Gastroesophageal sphincter (tissue), 3 donors: ENCODE data around the gene RFX7.

Source experiments
- EP300 ChIP-seq: sonication (generic); formaldehyde crosslinking; IDR thresholded peaks from one replicate; pipeline ENCODE4 v1.6.1; 2017; ENCODE audit warnings: antibody characterized with exemption, mild to moderate bottlenecking
- POLR2A ChIP-seq, 2 donors: fragments of 450-650 bp; IDR thresholded peaks; one replicate each; pipeline ENCODE4 v1.6.1; 2017; ENCODE audit warnings: antibody characterized with exemption in 2 of 2, mild to moderate bottlenecking in 2 of 2, moderate library complexity in 1 of 2
- TF ChIP-seq, protein P1 (sequence below), 4 experiments: fragments of 200-600 bp in 2 of 4; fragments of 450-650 bp in 2 of 4; sonication (generic) in 1 of 4; IDR thresholded peaks; one replicate each; pipeline ENCODE4 v1.5.1; 2017 to 2019; ENCODE audit warnings: antibody characterized with exemption in 4 of 4, mild to moderate bottlenecking in 2 of 4, moderate library complexity in 2 of 4

DNA sequence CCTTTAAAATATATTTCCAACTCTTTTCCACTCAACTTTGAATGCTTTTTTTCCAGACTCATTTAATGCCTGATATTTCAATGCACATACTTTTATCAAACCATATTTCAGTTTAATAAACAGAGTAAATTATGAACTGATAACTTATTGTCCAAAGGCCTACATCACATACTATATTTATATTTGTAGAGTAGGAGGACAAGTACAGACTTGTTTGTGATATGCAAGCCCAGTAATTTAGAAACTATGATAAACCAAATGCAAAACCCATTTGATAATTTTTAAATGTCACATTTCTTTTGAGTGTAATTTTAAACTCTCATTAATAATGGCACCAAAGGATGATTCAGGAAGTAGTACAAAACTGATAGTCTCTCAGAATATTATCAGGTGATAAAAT, 3.3 kb downstream of the RFX7 start:
- TF ChIP-seq POLR2A (IDR thresholded peaks at IDR 0.05): no peak
- TF ChIP-seq, protein P1, sequence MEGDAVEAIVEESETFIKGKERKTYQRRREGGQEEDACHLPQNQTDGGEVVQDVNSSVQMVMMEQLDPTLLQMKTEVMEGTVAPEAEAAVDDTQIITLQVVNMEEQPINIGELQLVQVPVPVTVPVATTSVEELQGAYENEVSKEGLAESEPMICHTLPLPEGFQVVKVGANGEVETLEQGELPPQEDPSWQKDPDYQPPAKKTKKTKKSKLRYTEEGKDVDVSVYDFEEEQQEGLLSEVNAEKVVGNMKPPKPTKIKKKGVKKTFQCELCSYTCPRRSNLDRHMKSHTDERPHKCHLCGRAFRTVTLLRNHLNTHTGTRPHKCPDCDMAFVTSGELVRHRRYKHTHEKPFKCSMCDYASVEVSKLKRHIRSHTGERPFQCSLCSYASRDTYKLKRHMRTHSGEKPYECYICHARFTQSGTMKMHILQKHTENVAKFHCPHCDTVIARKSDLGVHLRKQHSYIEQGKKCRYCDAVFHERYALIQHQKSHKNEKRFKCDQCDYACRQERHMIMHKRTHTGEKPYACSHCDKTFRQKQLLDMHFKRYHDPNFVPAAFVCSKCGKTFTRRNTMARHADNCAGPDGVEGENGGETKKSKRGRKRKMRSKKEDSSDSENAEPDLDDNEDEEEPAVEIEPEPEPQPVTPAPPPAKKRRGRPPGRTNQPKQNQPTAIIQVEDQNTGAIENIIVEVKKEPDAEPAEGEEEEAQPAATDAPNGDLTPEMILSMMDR (IDR thresholded peaks at IDR 0.05): no peak
- no peak for TF ChIP-seq EP300
